HG02642 (cell line): ENCODE results near the gene MOV10L1.

Experiments
- ATAC-seq: cut with Tn5 transposase; IDR thresholded peaks from one replicate; pipeline ENCODE4 v1.9.1; 2021; ENCODE audit warnings: mild to moderate bottlenecking; ENCODE audit not compliant: unreplicated experiment, poor library complexity

The MOV10L1 gene

GRCh38 chr22:50184902-50185374 is 95.1 kb downstream of the MOV10L1 start:
- no peak for ATAC-seq

GRCh38 chr22:50185375-50186087 is 95.7 kb downstream of the MOV10L1 start, which contains the start of gene TRABD:
Gene TRABD, plus strand, starts transcription at chr22:50185913. Its CDS starts 7,148 bp downstream, at chr22:50193061.
- peak; percentile 40 for ATAC-seq

GRCh38 chr22:50186181-50186714 is 96.4 kb downstream of the MOV10L1 start:
- ATAC-seq: no peak

GRCh38 chr22:50186761-50187523 is 97.1 kb downstream of the MOV10L1 start:
- no peak for ATAC-seq

GRCh38 chr22:50188356-50188755 is 98.5 kb downstream of the MOV10L1 start:
- no peak for ATAC-seq

GRCh38 chr22:50189184-50189848 is 99.5 kb downstream of the MOV10L1 start:
- ATAC-seq: no peak

- ATAC-seq: no peak
Measured at GRCh38 chr22:50189849-50190181, 100.0 kb downstream of the MOV10L1 start.

GRCh38 chr22:50190182-50190940 is 100.6 kb downstream of the MOV10L1 start:
- peak; percentile 44 for ATAC-seq

- ATAC-seq: no peak
Measured at GRCh38 chr22:50190941-50191741, 101.3 kb downstream of the MOV10L1 start.

- no peak for ATAC-seq
Measured at GRCh38 chr22:50192436-50193204, 102.8 kb downstream of the MOV10L1 start.

- no peak for ATAC-seq
Measured at GRCh38 chr22:50193621-50194020, 103.8 kb downstream of the MOV10L1 start.

GRCh38 chr22:50194037-50194805 is 104.4 kb downstream of the MOV10L1 start:
- ATAC-seq: no peak

- no peak for ATAC-seq
Measured at GRCh38 chr22:50196256-50196655, 106.5 kb downstream of the MOV10L1 start.

- ATAC-seq: no peak
Measured at GRCh38 chr22:50197000-50197800, 107.4 kb downstream of the MOV10L1 start.

- no peak for ATAC-seq
Measured at GRCh38 chr22:50197856-50198623, 108.2 kb downstream of the MOV10L1 start.

- ATAC-seq: no peak
Measured at GRCh38 chr22:50198624-50199017, 108.8 kb downstream of the MOV10L1 start.
